Ramos (cell line): Measurements from ENCODE around the gene NFKBIE.

Source experiments
- in situ Hi-C: fragments of 300-500 bp; cut with MboI; formaldehyde crosslinking; loops from one replicate; pipeline ENCODE4 v1.14.3; 2022; ENCODE audit warnings: low sequenced_read_pairs; ENCODE audit not compliant: unreplicated experiment

The NFKBIE gene

DNA sequence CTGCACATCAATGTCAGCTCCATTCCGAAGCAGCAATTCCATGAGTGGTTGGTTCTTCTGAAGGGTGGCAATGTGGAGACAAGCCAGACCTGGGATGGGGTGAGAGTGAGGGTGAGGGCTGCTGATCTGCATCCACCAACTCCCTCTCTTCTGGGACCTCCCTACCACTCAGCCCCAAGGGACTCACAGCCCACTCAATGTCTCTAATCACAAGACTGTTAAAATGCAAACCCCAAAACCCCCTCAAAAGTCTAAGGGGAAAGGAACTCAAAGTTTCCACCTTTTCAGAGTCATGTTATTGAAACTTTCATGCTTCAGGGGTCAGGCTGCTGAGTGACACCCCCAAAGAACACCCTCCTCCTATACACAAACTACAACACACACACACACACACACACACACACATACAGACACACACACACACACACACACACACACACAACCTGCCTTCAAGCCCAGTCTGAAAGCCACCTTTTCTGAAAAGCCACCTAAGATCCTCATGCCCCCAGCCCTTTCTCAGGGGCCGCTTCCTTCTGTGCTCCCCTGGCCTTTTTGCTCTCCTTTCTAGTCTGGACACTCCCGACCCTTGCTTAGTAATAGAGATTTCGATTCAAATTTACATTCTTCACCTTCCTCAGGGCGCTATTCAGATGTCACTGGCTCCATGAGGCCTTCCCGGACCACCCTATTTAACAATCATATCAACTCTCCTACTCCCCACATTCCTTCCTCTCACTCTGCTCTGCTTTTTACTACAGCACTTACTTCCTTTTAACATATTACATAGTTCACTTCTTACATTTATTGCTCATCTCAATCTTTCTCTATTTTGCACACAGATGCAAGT is 4.7 kb downstream of the NFKBIE start:
- in situ Hi-C loops: no loop called here

DNA sequence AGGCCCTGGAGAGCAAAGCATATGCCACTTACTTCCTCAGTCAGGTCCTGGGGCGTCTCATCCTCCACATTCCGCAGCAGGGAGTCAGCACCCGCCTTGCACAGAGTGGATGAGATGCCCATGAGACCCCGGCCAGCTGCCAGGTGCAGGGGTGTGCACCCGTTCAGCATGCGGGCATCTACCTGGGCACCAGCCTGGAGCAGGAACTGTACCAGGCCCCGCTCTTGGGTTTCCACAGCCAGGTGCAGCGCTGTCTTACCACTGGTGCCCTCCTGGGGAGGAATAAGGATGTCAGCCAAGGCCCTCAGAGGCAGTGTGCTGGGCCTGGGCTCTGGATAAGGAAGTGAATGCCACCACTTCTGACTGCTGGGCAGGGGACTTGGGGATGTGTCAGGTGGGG is 5.3 kb downstream of the NFKBIE start:
- in situ Hi-C loops: no loop called here

DNA sequence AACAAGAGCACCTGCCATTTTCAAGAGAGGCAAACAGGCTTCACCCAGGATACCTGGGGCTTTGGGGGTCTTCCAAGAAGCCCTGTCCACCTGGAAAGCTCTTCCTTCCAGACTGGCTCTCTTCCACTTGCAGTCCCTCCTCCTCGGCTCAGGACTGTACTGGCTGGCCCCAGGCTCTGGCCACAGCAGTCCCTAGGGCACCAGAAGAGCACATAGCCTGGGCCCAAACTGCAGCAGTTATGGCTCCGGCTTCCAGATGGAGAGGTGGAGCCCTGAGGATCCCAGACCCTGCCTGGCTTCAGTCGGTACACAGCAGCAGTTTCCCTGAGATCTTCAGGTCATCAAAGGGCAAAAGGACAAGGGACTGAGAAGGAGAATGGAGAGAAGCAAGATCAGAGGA is 6.4 kb downstream of the NFKBIE start:
- in situ Hi-C loops: no loop called here

DNA sequence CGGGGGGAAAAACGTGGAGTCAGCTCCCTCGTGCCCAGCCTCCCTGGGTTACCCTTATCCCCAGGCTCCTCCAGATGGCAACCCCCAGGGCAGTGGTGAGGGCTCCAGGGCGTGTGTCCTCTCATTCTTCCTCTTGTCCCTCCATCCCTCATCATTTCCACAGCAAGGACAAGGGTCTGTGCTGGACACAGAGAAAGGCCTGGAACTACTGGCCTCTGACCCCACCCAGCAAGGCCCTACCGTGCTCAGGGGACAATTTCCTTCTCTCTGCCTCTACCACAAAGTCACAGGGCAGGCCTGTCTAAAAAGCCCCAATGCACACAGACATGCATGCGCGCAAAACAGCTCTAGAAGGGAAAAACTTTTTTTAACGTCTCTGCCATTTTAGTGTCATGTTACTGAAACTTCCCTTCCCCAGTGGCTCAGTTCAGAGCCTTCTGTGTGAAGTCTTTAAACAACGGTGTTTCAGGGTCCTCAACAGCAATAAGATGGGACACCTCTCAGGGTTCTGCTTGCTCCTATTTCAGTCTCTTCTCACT is 7.0 kb downstream of the NFKBIE start:
- in situ Hi-C loops: no loop called here

DNA sequence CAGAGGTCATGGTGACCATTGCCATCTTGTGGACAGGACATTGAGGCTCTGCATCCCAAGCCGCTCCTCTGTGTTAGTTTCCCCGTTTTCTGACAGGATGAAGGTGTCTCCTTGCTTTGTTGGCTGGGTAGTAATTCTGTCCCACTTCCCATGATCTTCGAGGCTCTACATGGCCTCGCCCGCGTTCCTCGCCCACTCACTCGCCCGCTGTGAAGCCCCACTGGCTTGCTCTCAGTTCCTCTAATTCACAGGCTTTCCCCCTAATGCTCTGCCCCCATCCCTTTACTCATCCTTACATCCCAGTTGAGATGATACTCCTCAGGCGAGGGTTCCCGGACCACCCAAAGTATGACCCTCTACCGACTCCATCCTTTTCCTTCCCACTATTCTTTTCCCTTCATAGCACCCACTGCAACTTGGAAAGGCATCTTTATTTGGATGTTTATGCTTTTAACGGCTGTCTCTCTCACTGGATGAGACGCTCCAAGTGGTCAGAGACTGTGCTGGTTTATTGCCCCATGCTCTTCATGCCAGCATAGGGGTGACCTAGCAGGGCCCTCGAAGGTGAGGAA is 7.5 kb downstream of the NFKBIE start:
- in situ Hi-C loops: no loop called here

DNA sequence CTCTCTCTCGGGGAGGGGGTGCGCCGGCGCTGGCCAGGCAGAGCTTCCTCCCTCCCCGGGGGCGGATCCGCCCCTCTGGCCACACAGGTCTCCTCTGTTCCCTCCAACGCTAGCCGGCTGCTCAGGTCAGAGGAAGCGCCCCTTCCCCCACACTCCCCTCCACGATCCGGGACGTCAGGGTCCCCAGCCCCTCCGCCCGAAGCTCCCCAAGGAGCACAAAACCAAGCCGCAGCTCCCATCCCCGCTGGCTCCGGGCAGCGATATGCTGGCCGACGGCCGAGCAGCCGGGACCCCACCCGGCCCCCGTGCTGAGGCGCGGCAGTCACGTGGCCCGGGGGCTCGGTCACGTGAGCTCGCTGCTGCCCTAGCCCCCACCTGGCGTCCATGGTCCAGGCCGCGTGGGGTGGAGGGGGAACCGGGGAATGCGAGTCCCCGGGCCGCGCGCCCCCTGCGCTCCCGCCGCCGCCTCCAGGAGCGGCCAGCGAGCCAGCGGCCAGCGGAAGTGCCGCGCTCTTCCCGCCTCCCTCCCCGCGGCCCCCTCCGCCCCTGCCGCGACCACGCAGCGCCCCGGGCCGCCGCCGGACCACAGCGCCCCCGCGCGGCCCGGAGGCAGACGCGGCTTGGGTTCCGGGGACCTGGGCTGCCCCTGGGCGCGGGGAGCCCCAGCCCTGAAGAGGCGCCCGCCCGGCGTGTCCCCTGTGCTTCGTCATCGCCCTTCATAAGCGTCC is 8.2 kb downstream of the NFKBIE start, which contains the start of gene SLC35B2:
SLC35B2 (minus strand) TSS at position 504 of the 728 bp plus-strand sequence; CDS start at position 386, 118 bp downstream.
- in situ Hi-C loops: no loop called here

DNA sequence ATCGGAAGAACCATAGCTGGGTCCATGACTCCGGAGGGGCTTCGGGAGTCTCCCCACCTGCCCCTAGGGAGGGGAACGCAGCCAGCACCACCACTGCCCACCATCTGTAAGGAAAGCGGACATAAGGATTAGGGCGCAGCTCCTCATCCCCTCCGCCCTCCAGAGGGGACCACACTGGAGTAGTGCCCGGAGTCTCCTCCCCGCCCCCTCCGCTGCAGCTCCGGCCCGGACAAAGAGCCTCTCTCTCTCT is 8.7 kb downstream of the NFKBIE start:
- in situ Hi-C loops: no loop called here

DNA sequence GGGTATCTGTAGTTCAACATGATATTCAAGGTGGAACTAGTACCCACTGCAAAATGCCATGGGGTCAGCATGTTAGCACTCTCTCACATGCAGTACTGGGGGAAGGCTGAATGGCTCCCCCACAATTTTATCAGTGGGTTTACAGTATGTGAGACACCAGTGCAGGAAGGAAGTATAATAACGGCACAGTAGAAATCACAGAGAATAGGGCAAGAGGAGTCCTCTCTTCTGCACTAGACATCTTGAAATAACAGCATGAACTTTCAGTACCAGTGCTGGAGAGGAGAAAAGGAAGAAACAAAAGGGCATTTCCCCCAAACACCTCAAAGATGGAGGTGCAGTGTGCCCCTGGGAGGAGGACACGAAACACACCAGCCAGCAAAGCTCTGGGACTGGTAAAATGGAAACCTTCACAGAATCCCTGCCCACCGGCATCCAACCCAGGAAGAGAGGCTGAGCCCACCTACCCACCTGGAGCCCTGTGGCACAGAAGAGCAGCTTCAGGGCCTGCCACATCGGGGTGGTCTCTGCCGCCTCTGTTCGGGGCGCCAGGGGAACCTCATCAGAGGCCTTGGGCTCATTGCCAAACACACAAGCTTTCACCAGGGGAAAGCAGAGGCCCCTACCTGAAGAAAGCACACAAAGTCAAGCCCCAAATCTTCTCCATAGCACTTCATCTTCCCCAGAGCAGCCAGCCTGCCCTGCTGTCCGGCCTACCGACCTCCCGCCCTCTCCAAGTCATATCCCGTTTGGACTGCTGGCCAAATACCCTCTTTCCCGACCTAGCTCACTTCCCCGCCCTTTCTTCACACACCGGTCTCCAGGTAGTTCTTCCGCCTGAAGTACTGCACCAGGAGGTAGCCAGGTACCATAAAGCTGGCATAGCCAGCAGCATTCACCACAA is 9.2 kb downstream of the NFKBIE start:
- in situ Hi-C loops: no loop called here

DNA sequence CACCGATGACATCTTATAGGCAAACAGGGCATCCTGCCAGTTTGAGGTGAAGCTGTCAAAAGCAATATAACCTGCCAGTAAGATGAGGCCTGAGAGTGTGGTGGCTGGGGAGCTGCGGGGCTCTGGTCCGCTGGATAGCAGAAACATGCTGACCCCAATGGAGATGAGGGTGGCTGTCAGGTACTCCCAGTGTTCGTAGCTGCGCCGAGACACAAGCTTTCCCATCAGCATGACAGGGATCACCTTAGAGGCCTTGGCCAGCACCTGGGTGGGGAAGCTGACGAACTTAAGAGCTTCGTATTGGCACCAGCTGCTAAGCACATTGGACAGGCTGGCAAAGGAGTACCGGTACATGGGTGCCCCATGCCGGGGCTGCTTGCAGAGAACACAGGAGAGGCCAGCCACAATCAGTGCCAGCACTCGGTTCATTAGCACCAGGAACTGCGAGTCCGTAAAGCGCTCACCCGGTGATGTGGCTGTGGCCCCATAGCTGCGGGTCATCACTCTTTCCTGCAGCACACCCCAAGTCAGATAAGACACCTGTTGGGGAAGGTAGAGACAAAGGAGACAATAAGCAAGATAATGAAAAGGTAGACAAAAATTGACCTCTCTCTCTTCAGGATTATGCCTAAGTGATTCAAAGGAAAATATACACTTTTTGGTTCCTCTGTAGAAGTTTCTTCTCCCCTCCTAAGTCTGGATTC is 10.1 kb downstream of the NFKBIE start:
- in situ Hi-C loops: no loop called here

DNA sequence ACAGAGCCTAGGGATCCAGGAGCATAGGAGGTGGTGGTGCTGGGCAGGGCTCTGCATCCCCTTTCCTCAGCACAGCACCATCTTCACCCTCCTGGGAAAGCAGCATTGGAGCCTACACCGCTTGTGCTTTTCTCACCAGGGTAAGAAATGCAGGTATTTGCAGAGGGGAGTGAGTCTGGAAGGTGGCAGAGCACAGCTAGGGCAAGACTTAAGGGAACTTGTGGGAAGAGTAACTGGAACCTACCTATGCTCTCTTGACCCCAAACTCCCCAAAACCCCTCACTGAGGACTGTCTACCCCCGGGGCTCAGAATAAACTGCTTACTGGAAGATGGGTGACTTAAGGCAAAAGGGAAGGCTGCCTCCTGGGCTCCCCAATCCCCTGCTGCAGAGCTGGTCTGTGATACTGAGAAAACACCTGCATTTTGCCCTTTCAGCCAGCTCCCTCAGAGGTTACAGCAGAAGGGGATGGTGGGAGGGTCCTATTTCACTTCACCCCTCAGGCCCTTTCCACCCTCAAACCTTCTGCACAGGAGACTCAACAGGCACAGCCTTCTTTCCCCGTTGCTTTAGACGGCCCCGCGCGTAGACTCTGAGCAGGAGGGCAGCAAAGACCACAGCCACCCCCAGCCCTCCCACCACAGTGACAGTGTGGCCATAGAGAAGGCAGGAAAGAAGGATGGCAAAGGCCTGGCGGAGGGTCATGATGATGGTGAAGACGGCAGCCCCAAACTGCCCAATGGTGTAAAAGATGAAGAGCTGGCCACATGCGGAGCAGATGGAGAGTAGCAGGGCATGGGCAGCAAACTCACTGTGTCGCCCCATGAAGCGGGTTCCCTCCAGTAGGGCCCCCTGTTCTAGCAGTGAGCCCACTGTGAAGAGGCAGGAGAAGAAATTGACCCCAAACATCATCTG is 10.9 kb downstream of the NFKBIE start:
- in situ Hi-C loops: no loop called here

DNA sequence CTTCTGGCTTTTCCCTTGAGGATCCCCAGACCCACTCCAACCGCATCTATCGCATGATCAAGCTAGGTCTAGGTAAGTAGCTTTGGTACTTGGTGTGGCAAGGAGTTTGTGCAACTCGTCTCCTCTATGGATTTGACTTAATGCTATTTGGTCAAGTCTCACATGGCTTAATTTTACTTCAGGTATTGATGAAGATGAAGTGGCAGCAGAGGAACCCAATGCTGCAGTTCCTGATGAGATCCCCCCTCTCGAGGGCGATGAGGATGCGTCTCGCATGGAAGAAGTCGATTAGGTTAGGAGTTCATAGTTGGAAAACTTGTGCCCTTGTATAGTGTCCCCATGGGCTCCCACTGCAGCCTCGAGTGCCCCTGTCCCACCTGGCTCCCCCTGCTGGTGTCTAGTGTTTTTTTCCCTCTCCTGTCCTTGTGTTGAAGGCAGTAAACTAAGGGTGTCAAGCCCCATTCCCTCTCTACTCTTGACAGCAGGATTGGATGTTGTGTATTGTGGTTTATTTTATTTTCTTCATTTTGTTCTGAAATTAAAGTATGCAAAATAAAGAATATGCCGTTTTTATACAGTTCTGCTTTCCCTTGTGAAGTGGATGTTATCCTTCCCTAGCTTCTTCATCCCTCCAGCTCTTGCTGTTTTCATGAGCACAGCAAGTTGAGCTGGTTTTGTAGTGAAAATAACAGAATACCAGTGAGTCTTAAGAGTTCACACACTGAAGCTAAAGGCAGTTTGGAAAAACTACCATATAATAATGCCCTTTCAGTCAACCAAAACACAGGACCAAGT is 11.8 kb downstream of the NFKBIE start:
- in situ Hi-C loops: no loop called here

DNA sequence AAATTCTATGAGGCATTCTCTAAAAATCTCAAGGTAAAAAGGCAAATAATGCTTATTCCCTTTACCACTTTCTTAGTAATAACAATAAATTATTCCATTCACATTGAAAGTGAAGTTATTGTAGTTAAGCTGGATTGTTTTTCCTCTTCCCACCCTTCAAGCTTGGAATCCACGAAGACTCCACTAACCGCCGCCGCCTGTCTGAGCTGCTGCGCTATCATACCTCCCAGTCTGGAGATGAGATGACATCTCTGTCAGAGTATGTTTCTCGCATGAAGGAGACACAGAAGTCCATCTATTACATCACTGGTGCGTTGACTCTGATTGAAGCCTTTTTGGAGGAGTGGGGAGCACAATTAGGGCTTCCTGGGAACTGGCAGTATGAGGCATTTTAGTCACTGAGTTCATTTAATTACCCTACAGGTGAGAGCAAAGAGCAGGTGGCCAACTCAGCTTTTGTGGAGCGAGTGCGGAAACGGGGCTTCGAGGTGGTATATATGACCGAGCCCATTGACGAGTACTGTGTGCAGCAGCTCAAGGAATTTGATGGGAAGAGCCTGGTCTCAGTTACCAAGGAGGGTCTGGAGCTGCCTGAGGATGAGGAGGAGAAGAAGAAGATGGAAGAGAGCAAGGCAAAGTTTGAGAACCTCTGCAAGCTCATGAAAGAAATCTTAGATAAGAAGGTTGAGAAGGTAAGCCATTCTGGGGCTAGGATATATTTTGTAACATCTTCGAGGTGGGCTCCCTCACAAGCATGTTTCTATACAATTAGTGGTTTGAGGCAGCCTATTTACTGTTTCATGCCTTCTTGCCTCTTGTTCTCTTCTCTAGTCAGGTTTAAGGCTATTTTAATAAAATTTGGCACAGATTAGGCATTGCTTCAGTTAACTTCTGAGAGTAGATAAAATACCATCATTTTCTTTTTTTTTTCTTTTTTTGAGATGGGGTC is 13.5 kb downstream of the NFKBIE start:
- in situ Hi-C loops: no loop called here

DNA sequence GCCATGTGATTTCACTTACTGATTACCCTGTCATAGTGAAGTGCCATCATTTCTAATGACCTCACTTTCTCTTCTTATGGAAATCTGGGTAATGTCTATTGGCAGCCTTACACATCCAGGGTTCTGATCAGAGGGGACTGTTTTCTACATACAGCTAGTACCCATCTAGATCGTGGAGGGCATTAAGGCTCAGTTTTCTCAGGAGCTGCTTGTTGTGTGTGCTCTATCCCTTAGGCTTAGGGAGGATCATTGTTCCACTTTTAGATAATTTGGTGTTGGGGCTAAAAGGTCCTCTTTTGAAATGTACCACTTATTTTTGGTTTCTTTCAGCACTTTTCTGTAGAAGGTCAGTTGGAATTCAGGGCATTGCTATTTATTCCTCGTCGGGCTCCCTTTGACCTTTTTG is 14.6 kb downstream of the NFKBIE start:
- in situ Hi-C loops: no loop called here

DNA sequence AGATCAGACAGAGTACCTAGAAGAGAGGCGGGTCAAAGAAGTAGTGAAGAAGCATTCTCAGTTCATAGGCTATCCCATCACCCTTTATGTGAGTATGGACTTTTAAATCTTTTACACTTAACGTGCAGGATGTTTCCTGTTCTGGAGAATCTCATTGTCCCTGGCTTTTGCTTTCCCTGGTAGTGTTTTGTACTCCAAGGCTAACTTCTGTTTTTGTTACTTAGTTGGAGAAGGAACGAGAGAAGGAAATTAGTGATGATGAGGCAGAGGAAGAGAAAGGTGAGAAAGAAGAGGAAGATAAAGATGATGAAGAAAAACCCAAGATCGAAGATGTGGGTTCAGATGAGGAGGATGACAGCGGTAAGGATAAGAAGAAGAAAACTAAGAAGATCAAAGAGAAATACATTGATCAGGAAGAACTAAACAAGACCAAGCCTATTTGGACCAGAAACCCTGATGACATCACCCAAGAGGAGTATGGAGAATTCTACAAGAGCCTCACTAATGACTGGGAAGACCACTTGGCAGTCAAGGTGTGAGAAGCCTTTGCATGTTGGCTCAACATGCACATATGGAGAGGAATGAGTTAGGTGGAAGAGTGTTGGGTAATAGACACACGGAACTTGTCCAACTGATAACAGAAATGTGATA is 15.2 kb downstream of the NFKBIE start:
- in situ Hi-C loops: no loop called here

DNA sequence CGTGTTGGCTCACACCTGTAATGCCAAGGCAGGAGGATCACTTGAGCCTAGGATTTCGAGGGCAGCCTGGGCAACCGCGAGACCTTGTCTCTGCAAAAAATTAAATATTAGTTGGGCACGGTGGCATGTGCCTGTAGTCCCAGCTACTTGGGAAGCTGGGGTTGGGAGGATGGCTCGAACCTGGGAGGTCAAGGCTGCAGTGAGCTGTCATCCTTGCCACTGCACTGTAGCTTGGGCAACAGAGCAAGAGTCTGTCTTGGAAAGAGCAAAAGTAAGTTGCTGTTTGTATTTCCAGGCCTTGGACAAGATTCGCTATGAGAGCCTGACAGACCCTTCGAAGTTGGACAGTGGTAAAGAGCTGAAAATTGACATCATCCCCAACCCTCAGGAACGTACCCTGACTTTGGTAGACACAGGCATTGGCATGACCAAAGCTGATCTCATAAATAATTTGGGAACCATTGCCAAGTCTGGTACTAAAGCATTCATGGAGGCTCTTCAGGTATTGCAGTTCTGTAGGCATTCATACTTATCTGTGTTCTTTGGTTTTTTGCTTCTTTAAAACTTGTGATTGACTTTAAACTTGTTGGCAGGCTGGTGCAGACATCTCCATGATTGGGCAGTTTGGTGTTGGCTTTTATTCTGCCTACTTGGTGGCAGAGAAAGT is 16.1 kb downstream of the NFKBIE start:
- in situ Hi-C loops: loop anchor here (5.0 kb wide), 1 partner anchor 82 kb away; no protein-coding TSS in a partner anchor

DNA sequence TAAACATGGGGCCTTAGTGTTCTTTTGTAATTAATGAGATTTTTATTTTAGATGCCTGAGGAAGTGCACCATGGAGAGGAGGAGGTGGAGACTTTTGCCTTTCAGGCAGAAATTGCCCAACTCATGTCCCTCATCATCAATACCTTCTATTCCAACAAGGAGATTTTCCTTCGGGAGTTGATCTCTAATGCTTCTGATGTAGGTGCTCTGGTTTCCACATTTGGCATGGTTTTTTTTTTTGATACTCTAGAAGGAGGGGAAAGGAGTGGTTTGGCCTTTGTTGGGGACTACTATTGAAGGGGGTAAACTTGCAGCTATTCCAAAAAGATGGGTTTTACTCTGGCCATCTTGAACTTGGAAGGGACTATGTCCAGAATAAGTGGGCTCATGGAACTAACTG is 16.8 kb downstream of the NFKBIE start:
- in situ Hi-C loops: loop anchor here (5.0 kb wide), 1 partner anchor 81 kb away; no protein-coding TSS in a partner anchor
